Transverse colon (tissue), 4 donors: ENCODE measurements around the gene C21orf58. TPM values are rescaled to one million over a fixed set of nuclear protein-coding genes. Genes with fewer than 3 reads are reported as not detected.

ENCODE experiments used
- DNase-seq: peaks from one replicate; pipeline ENCODE4 v3.0.0-alpha.2; 2019
- H3K27ac ChIP-seq, 4 donors: fragments of 200-600 bp; sonication (generic); 2 replicates each; pipeline ENCODE4 v1.5.1; 2016 to 2018; ENCODE audit warnings: inconsistent platforms in 4 of 4
- H3K27me3 ChIP-seq: fragments of 200-600 bp; sonication (generic); 2 replicates; pipeline ENCODE4 v1.5.1; 2017; ENCODE audit warnings: inconsistent platforms
- H3K36me3 ChIP-seq, 4 donors: fragments of 200-600 bp; sonication (generic); 2 replicates each; pipeline ENCODE4 v1.5.1; 2017 to 2019; ENCODE audit warnings: inconsistent platforms in 4 of 4
- H3K4me1 ChIP-seq, 4 donors: fragments of 200-600 bp; sonication (generic); 2 replicates each; pipeline ENCODE4 v1.5.1; 2017 to 2020; ENCODE audit warnings: inconsistent platforms in 4 of 4
- H3K4me3 ChIP-seq, 4 donors: fragments of 200-600 bp; sonication (generic); 1 replicate in 1 of 4; 2 replicates in 3 of 4; pipeline versions ENCODE4 v1.5.1 to v1.6.1; 2017 to 2019; ENCODE audit warnings: inconsistent platforms in 4 of 4
- H3K9me3 ChIP-seq, 2 donors: fragments of 200-600 bp; sonication (generic); 2 replicates each; pipeline ENCODE4 v1.5.1; 2017 to 2019; ENCODE audit warnings: inconsistent platforms in 2 of 2
- CTCF ChIP-seq, 5 experiments: fragments of 200-600 bp in 3 of 5; fragments of 450-650 bp in 2 of 5; sonication (generic) in 3 of 5; IDR thresholded peaks; 1 replicate in 2 of 5; 2 replicates in 3 of 5; pipeline ENCODE4 v1.5.1; 2016 to 2017; ENCODE audit warnings: antibody characterized with exemption in 5 of 5, inconsistent platforms in 3 of 5, mild to moderate bottlenecking in 2 of 5, moderate library complexity in 1 of 5
- EP300 ChIP-seq: sonication (generic); formaldehyde crosslinking; IDR thresholded peaks from one replicate; pipeline ENCODE4 v1.6.1; 2017; ENCODE audit warnings: antibody characterized with exemption, low read depth
- POLR2A ChIP-seq: fragments of 450-650 bp; IDR thresholded peaks from one replicate; pipeline ENCODE4 v1.6.1; 2016; ENCODE audit warnings: antibody characterized with exemption, mild to moderate bottlenecking, moderate library complexity
- POLR2AphosphoS5 ChIP-seq, 3 donors: sonication (generic); formaldehyde crosslinking; IDR thresholded peaks; one replicate each; pipeline ENCODE4 v1.6.1; 2016; ENCODE audit warnings: antibody characterized with exemption in 3 of 3
- WGBS, 2 donors: methylation state at CpG; one replicate each; pipeline ENCODE4 v1.1.5; 2018; ENCODE audit warnings: low coverage in 1 of 2; 5-methylcytosine and 5-hydroxymethylcytosine counted together
- in situ Hi-C, 4 donors: fragments of 200-750 bp; cut with MboI; loops; one replicate each; pipeline versions ENCODE4 v1.15.0 to v1.15.1; 2017; ENCODE audit warnings: low sequenced_read_pairs in 3 of 4, low pct_ligation_motif_present in 1 of 4, low pct_unique_long_range_greater_than_20kb in 1 of 4
- intact Hi-C: fragments of 100-400 bp; cut with DNase I; formaldehyde crosslinking; loops from one replicate; pipeline ENCODE4 v1.15.1; 2023; ENCODE audit warnings: low total_unique reads
- total RNA-seq, 4 donors: library from RNA; depleted of rRNA; stranded (reverse); fragments of >200 nt; gene quantifications; one replicate each; pipeline ENCODE4 v1.1.0, GENCODE V29; 2016

Gene C21orf58
- total RNA-seq, 4 donors from 2014 or later: 2.5 to 79.8 (median 7.6) TPM

- H3K27me3 ChIP-seq: no peaks in the 10 kb centered on the region
- H3K4me1 ChIP-seq: peaks cover 14 to 36% (median 24%) of the 10 kb centered on the region in 4 donors
- WGBS, 2 donors: 0 to 1% methylated on average over 8 to 27 of the region's 34 CpGs
- peak overlapping the region; percentile 55 to 100 (median 91) for H3K4me3 ChIP-seq
- H3K27ac ChIP-seq: peak overlapping the region; percentile 99 to 100 (median 100)
- H3K36me3 ChIP-seq: peaks cover 0 to 6% (median 0%) of the 10 kb centered on the region in 4 donors
- in situ Hi-C loops (no loop called here), intact Hi-C loops (no loop called here)
- DNase-seq: no peak
- no peak for TF ChIP-seq POLR2AphosphoS5 (IDR thresholded peaks at IDR 0.05)
- no peak for TF ChIP-seq POLR2A
- peak in 1 of 5 experiments; percentile 13 for TF ChIP-seq CTCF (IDR thresholded peaks at IDR 0.05)
- no peaks in the 10 kb centered on the region for H3K9me3 ChIP-seq
Observed at GRCh38 chr21:46323227-46323709, 402 bp downstream of the C21orf58 start.

- WGBS, 2 donors: 1 to 4% methylated on average over 18 to 50 of the region's 50 CpGs
- Histone ChIP-seq H3K27me3 (no peaks in the 10 kb centered on the region), H3K36me3 (no peaks in the 10 kb centered on the region), H3K4me1 (peaks cover 14 to 37% (median 24%) of the 10 kb centered on the region in 4 donors), H3K9me3 (no peaks in the 10 kb centered on the region), H3K4me3 (peak overlapping the region; percentile 55 to 100 (median 91)), H3K27ac (peak overlapping the region; percentile 99 to 100 (median 100))
- intact Hi-C loops (no loop called here), in situ Hi-C loops (no loop called here)
- no peak for DNase-seq
- TF ChIP-seq CTCF (IDR thresholded peaks at IDR 0.05): no peak
- no peak for TF ChIP-seq POLR2A
- TF ChIP-seq EP300: no peak
- no peak for TF ChIP-seq POLR2AphosphoS5 (IDR thresholded peaks at IDR 0.05)
Observed at GRCh38 chr21:46322351-46323226, 1.1 kb downstream of the C21orf58 start.

GRCh38 chr21:46320331-46320801 lies 3.3 kb downstream of the C21orf58 start:
- Histone ChIP-seq H3K4me1 (peaks cover 11 to 28% (median 19%) of the 10 kb centered on the region in 4 donors), H3K9me3 (no peaks in the 10 kb centered on the region), H3K36me3 (no peaks in the 10 kb centered on the region), H3K27ac (no peak overlapping the region), H3K27me3 (no peaks in the 10 kb centered on the region), H3K4me3 (no peak overlapping the region)
- intact Hi-C loops (no loop called here), in situ Hi-C loops (no loop called here)
- DNase-seq: no peak
- WGBS, 2 donors: 65 to 72% methylated on average over 3 to 4 of the region's 4 CpGs
- TF ChIP-seq CTCF (IDR thresholded peaks at IDR 0.05): no peak
- TF ChIP-seq POLR2AphosphoS5 (IDR thresholded peaks at IDR 0.05): no peak
- TF ChIP-seq EP300: no peak
- TF ChIP-seq POLR2A: no peak

GRCh38 chr21:46319186-46319585 lies 4.5 kb downstream of the C21orf58 start:
- in situ Hi-C loops (no loop called here), intact Hi-C loops (no loop called here)
- DNase-seq: no peak
- 91% methylated on average over 7 of the region's 7 CpGs; no CpG with 5 or more reads in 1 of the 2 donors for whole genome bisulfite sequencing, 2 donors
- peaks cover 11 to 26% (median 16%) of the 10 kb centered on the region in 4 donors for H3K4me1 ChIP-seq
- no peaks in the 10 kb centered on the region for H3K9me3 ChIP-seq
- H3K36me3 ChIP-seq: no peaks in the 10 kb centered on the region
- H3K4me3 ChIP-seq: no peak overlapping the region
- H3K27me3 ChIP-seq: no peaks in the 10 kb centered on the region
- H3K27ac ChIP-seq: no peak overlapping the region
- TF ChIP-seq CTCF (IDR thresholded peaks at IDR 0.05) (no peak), POLR2AphosphoS5 (IDR thresholded peaks at IDR 0.05) (no peak), EP300 (no peak), POLR2A (no peak)
